ENCODE results near the gene DOCK10.

DNA sequence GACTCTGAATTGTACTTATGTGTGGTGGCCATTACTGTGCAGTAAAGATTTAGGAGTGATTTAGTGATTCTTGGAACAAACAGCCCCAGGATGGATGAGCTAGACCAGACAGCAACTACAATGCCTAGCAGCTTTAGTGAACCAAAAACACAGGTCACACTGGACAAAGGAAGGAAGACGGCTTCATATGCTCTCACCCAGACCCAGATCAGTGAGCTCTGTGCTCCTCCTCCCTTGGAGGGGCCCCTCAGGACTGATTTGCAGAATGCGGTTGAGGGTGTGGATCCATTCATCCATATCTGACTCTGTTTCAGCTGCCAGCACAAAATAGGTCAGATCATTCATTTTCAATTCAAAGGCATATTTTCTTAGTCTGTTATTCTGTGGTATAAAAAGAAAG, 166.4 kb downstream of the DOCK10 start:
- TF ChIP-seq, protein P1, sequence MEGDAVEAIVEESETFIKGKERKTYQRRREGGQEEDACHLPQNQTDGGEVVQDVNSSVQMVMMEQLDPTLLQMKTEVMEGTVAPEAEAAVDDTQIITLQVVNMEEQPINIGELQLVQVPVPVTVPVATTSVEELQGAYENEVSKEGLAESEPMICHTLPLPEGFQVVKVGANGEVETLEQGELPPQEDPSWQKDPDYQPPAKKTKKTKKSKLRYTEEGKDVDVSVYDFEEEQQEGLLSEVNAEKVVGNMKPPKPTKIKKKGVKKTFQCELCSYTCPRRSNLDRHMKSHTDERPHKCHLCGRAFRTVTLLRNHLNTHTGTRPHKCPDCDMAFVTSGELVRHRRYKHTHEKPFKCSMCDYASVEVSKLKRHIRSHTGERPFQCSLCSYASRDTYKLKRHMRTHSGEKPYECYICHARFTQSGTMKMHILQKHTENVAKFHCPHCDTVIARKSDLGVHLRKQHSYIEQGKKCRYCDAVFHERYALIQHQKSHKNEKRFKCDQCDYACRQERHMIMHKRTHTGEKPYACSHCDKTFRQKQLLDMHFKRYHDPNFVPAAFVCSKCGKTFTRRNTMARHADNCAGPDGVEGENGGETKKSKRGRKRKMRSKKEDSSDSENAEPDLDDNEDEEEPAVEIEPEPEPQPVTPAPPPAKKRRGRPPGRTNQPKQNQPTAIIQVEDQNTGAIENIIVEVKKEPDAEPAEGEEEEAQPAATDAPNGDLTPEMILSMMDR (conservative IDR thresholded peaks at IDR 0.05 in 1 of 2, IDR thresholded peaks at IDR 0.05 in 1 of 2; ENCODE audit: low read depth in 1 of 2, low read length in 2 of 2), result no peak
- TF ChIP-seq EZH2 (IDR thresholded peaks at IDR 0.05; ENCODE audit: low read length, missing control alignments), result no peak
